ENCODE results near the gene AVL9. TPM values are rescaled to one million over a fixed set of nuclear protein-coding genes. Genes with fewer than 3 reads are reported as not detected.

The AVL9 gene
- total RNA-seq, 2 donors from 2014 or later, result 86.1 to 97.3 TPM

DNA sequence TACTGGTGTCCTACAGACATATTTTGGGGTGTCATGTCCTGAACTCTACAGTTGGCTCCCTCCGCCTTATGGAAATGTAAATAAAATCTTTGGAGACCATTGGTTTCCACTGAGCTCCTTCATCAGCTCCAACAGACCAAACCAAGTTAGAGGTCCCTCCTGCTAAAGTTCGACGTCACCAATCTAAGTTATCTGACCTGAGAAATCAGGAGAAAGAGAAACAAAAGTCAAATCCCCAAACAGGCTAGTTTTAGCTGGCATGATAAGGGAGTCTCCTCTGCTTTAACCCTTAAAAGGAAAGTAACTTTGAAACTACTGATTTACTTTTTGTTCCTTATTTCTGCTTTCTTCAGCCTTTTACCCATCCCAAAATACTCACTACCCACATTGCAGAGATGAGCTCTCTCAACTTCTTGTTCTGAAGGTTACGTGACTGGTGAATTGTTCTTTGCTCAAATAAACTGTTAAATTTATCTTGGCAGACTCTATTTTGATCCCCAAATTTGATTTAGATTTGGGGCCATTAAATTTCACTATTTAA, 39.9 kb downstream of the AVL9 start:
- Histone ChIP-seq H3K27ac (no peak overlapping the region), H3K4me1 (no peaks in the 10 kb centered on the region), H3K9me3 (no peaks in the 10 kb centered on the region), H3K36me3 (no peaks in the 10 kb centered on the region), H3K4me3 (no peak overlapping the region), H3K27me3 (no peaks in the 10 kb centered on the region), H3K9ac (ENCODE audit: low read depth in 2 of 2, low read length in 2 of 2) (no peak overlapping the region)
- DNase-seq, result no peak
- intact Hi-C loops (cut with DNase I), result no loop called here
- TF ChIP-seq, protein P1, sequence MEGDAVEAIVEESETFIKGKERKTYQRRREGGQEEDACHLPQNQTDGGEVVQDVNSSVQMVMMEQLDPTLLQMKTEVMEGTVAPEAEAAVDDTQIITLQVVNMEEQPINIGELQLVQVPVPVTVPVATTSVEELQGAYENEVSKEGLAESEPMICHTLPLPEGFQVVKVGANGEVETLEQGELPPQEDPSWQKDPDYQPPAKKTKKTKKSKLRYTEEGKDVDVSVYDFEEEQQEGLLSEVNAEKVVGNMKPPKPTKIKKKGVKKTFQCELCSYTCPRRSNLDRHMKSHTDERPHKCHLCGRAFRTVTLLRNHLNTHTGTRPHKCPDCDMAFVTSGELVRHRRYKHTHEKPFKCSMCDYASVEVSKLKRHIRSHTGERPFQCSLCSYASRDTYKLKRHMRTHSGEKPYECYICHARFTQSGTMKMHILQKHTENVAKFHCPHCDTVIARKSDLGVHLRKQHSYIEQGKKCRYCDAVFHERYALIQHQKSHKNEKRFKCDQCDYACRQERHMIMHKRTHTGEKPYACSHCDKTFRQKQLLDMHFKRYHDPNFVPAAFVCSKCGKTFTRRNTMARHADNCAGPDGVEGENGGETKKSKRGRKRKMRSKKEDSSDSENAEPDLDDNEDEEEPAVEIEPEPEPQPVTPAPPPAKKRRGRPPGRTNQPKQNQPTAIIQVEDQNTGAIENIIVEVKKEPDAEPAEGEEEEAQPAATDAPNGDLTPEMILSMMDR (IDR thresholded peaks at IDR 0.05), result no peak

DNA sequence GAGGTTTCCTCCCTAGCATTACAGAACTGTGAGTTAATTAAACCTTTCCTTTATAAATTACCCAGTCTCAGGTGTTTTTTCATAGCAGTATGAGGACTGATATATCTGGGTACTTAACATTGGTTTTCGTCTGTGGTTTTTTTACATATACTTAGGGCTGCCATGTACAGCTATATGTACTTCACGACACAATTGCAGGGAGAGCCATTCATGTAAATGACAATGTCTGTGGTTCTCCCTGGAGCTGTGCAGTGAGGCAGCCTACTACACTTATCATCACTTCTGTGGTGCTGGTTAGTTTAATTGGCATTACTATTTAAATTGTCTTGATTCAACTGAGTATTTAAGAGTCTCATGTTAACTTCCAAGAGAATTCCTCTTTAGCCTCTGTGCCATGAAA, 40.7 kb downstream of the AVL9 start:
- Histone ChIP-seq H3K27ac (no peak overlapping the region), H3K9ac (ENCODE audit: low read depth in 2 of 2, low read length in 2 of 2) (no peak overlapping the region), H3K9me3 (no peaks in the 10 kb centered on the region), H3K4me3 (no peak overlapping the region), H3K4me1 (no peaks in the 10 kb centered on the region), H3K27me3 (no peaks in the 10 kb centered on the region), H3K36me3 (no peaks in the 10 kb centered on the region)
- intact Hi-C loops (cut with DNase I), result no loop called here
- TF ChIP-seq, protein P1 (IDR thresholded peaks at IDR 0.05), result no peak
- DNase-seq, result no peak

DNA sequence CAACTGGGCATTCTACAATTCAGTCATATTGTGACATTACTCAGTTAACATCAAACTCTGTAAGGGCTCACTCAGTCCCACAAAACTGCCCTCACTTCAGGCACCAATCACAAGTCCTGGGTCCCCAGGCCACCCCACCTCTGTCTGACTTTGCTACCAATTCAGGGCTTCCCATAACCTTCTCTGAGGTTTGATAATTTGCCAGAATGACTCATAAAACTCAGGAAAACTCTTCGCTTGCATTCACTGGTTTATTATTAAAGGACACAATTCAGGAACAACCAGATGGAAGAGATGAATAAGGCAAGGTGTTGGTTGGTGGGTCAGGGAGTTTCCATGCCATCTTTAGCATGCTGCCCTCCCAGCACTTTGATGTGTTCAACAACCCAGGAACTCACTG, 41.3 kb downstream of the AVL9 start:
- Histone ChIP-seq H3K36me3 (no peaks in the 10 kb centered on the region), H3K4me3 (no peak overlapping the region), H3K27me3 (no peaks in the 10 kb centered on the region), H3K27ac (no peak overlapping the region), H3K4me1 (no peaks in the 10 kb centered on the region), H3K9ac (ENCODE audit: low read depth in 2 of 2, low read length in 2 of 2) (no peak overlapping the region), H3K9me3 (no peaks in the 10 kb centered on the region)
- intact Hi-C loops (cut with DNase I), result no loop called here
- no peak for DNase-seq
- TF ChIP-seq, protein P1 (IDR thresholded peaks at IDR 0.05), result no peak

DNA sequence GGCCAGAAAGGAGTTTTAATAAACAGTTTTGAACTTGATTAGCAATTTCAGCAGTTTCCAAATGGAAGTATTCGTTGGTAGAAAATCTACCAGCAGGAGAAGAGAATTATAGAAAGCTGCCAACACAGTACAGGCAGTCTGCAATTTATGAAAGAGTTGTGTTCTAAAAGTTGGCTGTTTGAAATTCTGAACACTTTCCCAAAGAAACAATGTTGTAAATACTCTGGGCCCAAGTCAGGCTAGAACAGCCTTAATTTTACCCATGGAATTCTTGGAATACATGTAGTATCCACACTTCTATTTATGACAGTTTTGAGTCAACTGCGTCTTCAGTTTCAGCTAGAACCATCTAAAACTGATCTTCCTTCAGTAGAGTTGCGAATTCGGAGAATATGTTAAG, 42.5 kb downstream of the AVL9 start:
- H3K4me3 ChIP-seq, result no peak overlapping the region
- H3K27me3 ChIP-seq, result no peaks in the 10 kb centered on the region
- no peaks in the 10 kb centered on the region for H3K4me1 ChIP-seq
- intact Hi-C loops (cut with DNase I), result no loop called here
- TF ChIP-seq, protein P1 (IDR thresholded peaks at IDR 0.05), result no peak
- no peak overlapping the region for H3K9ac ChIP-seq (ENCODE audit: low read depth in 2 of 2, low read length in 2 of 2)
- H3K36me3 ChIP-seq, result no peaks in the 10 kb centered on the region
- H3K27ac ChIP-seq, result no peak overlapping the region
- no peaks in the 10 kb centered on the region for H3K9me3 ChIP-seq
- no peak for DNase-seq

DNA sequence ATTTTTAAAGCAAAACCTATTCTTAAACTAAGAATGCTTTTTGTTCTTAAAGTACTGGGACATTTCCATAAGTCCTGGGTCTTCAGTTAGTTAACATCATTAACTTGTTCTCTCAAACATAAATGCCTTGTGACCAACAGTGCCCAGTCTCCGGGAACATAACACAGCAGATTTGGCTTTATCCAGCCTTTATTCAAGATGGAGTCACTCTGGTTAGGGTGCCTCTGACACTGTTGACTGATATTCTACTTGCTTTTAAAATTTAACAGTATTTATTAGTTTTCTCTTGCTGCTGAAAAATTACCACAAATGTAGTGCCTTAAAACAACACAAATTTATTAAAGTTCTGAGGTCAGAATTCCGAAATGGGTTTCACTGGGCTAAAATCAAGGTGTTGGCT, 44.1 kb downstream of the AVL9 start:
- no peaks in the 10 kb centered on the region for H3K27me3 ChIP-seq
- no peaks in the 10 kb centered on the region for H3K4me1 ChIP-seq
- intact Hi-C loops (cut with DNase I), result no loop called here

More for the DNA sequence above, 44.1 kb downstream of the AVL9 start:
- Histone ChIP-seq H3K36me3 (peaks cover 7% of the 10 kb centered on the region), H3K27ac (no peak overlapping the region), H3K4me3 (no peak overlapping the region), H3K9me3 (no peaks in the 10 kb centered on the region), H3K9ac (ENCODE audit: low read depth in 2 of 2, low read length in 2 of 2) (no peak overlapping the region)
- DNase-seq, result no peak
- TF ChIP-seq, protein P1 (IDR thresholded peaks at IDR 0.05), result no peak

All from colonic mucosa (tissue), 4 donors.